ENCODE data around the gene ERBB4. TPM values are rescaled to one million over a fixed set of nuclear protein-coding genes. Genes with fewer than 3 reads are reported as not detected.
"Not testable (repeated sequence)": the region's sequence is repeated elsewhere in the genome, so short reads cannot be mapped to it uniquely, and the experiment has no call there.

Gene ERBB4
- total RNA-seq, 1 experiment from 2014 or later: 0.15 TPM

DNA sequence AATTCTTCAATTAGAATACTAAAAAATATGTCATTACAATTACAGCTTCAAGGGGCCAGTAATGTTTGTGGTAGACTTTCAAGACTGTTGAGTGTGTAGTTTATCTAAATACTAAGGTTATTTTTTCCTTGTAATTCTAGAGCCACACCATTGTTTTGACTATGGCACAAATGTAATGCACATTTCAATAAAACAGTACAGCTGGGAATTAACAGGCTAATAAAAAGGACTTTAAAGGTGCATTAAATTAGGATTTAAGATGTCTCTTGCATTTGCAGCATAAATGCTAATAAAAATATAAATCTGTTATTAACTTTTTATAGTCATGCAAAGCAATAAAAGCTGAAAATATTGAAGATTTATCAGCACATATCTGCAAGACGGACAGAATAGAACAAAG lies 344.8 kb downstream of the ERBB4 start:
- H3K27me3 ChIP-seq (ENCODE audit: control insufficient read depth, insufficient read depth, low read length): no peaks in the 10 kb centered on the region
- ChIA-PET POLR2A (no interaction called here), CTCF (no interaction called here)
- no peak for DNase-seq (ENCODE audit: low read depth, low spot score)
- ATAC-seq: no peak
- no TSS peak for BruUV-seq (replicated peaks)
- intact Hi-C loops (cut with micrococcal nuclease; ENCODE audit: unreplicated experiment): no loop called here
- TF ChIP-seq POLR2AphosphoS5 (IDR thresholded peaks at IDR 0.05; ENCODE audit: low read depth, low read length) (no peak), TCF7L2 (IDR thresholded peaks at IDR 0.05; ENCODE audit: low read depth, low read length) (no peak), SIN3A (IDR thresholded peaks at IDR 0.05; ENCODE audit: borderline replicate concordance, insufficient read depth, low read depth, low read length) (no peak)
- TF ChIP-seq, protein P1, sequence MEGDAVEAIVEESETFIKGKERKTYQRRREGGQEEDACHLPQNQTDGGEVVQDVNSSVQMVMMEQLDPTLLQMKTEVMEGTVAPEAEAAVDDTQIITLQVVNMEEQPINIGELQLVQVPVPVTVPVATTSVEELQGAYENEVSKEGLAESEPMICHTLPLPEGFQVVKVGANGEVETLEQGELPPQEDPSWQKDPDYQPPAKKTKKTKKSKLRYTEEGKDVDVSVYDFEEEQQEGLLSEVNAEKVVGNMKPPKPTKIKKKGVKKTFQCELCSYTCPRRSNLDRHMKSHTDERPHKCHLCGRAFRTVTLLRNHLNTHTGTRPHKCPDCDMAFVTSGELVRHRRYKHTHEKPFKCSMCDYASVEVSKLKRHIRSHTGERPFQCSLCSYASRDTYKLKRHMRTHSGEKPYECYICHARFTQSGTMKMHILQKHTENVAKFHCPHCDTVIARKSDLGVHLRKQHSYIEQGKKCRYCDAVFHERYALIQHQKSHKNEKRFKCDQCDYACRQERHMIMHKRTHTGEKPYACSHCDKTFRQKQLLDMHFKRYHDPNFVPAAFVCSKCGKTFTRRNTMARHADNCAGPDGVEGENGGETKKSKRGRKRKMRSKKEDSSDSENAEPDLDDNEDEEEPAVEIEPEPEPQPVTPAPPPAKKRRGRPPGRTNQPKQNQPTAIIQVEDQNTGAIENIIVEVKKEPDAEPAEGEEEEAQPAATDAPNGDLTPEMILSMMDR (IDR thresholded peaks at IDR 0.05): no peak
- TF ChIP-seq, protein P2, sequence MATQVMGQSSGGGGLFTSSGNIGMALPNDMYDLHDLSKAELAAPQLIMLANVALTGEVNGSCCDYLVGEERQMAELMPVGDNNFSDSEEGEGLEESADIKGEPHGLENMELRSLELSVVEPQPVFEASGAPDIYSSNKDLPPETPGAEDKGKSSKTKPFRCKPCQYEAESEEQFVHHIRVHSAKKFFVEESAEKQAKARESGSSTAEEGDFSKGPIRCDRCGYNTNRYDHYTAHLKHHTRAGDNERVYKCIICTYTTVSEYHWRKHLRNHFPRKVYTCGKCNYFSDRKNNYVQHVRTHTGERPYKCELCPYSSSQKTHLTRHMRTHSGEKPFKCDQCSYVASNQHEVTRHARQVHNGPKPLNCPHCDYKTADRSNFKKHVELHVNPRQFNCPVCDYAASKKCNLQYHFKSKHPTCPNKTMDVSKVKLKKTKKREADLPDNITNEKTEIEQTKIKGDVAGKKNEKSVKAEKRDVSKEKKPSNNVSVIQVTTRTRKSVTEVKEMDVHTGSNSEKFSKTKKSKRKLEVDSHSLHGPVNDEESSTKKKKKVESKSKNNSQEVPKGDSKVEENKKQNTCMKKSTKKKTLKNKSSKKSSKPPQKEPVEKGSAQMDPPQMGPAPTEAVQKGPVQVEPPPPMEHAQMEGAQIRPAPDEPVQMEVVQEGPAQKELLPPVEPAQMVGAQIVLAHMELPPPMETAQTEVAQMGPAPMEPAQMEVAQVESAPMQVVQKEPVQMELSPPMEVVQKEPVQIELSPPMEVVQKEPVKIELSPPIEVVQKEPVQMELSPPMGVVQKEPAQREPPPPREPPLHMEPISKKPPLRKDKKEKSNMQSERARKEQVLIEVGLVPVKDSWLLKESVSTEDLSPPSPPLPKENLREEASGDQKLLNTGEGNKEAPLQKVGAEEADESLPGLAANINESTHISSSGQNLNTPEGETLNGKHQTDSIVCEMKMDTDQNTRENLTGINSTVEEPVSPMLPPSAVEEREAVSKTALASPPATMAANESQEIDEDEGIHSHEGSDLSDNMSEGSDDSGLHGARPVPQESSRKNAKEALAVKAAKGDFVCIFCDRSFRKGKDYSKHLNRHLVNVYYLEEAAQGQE (IDR thresholded peaks at IDR 0.05; ENCODE audit: insufficient read depth in 1 of 2, low read depth in 2 of 2, low read length in 1 of 2): no peak
- H3K36me3 ChIP-seq (ENCODE audit: control insufficient read depth, insufficient read depth, low read length): no peaks in the 10 kb centered on the region
- in situ Hi-C loops (cut with HindIII; ENCODE audit: low pct_unique_long_range_greater_than_20kb, low sequenced_read_pairs): no loop called here
- no peaks in the 10 kb centered on the region for H3K4me1 ChIP-seq (ENCODE audit: control insufficient read depth, insufficient read depth, low read length)
- no peak overlapping the region for H3K4me3 ChIP-seq (ENCODE audit: low read depth in 2 of 2, low read length in 2 of 2)
- peaks cover 12% of the 10 kb centered on the region; the same call in 1 of the 2 replicates for H3K9me3 ChIP-seq (ENCODE audit: control insufficient read depth, insufficient read depth, low read depth, low read length)
- H3K27ac ChIP-seq (ENCODE audit: low read length): no peak overlapping the region

DNA sequence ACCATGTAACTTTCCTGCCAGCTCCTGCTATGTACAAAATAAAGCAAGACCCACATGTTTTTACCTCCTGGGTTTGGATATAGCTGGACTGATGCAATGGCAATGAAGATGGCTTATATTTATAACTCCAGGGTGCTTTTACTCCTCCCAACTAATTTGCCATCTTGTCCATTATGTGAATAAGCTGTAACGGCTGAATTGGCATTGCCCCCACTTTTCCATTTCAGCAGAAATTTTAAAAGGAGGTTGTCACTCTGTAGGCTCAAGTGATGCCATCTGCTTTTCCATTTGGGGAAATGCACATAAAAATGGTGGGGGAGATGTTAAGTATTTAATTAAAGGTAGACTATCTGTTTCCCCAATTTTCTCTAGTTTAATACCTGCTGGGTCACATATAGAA lies 345.5 kb downstream of the ERBB4 start:
- CTCF ChIA-PET: no interaction called here
- no peaks in the 10 kb centered on the region for H3K27me3 ChIP-seq (ENCODE audit: control insufficient read depth, insufficient read depth, low read length)
- H3K4me3 ChIP-seq (ENCODE audit: low read depth in 2 of 2, low read length in 2 of 2): no peak overlapping the region
- in situ Hi-C loops (cut with HindIII; ENCODE audit: low pct_unique_long_range_greater_than_20kb, low sequenced_read_pairs) (no loop called here), intact Hi-C loops (cut with micrococcal nuclease; ENCODE audit: unreplicated experiment) (no loop called here)
- H3K36me3 ChIP-seq (ENCODE audit: control insufficient read depth, insufficient read depth, low read length): no peaks in the 10 kb centered on the region
- peaks cover 12% of the 10 kb centered on the region; the same call in 1 of the 2 replicates for H3K9me3 ChIP-seq (ENCODE audit: control insufficient read depth, insufficient read depth, low read depth, low read length)
- H3K4me1 ChIP-seq (ENCODE audit: control insufficient read depth, insufficient read depth, low read length): no peaks in the 10 kb centered on the region
- ATAC-seq: no peak
- no peak for DNase-seq (ENCODE audit: low read depth, low spot score)
- H3K27ac ChIP-seq (ENCODE audit: low read length): no peak overlapping the region
- BruUV-seq (replicated peaks): no TSS peak
- TF ChIP-seq, protein P2 (IDR thresholded peaks at IDR 0.05; ENCODE audit: insufficient read depth in 1 of 2, low read depth in 2 of 2, low read length in 1 of 2): no peak
- no peak for TF ChIP-seq TCF7L2 (IDR thresholded peaks at IDR 0.05; ENCODE audit: low read depth, low read length)
- TF ChIP-seq SIN3A (IDR thresholded peaks at IDR 0.05; ENCODE audit: borderline replicate concordance, insufficient read depth, low read depth, low read length): no peak
- TF ChIP-seq, protein P1 (IDR thresholded peaks at IDR 0.05): no peak
- no peak for TF ChIP-seq POLR2AphosphoS5 (IDR thresholded peaks at IDR 0.05; ENCODE audit: low read depth, low read length)
- POLR2A ChIA-PET: no interaction called here

DNA sequence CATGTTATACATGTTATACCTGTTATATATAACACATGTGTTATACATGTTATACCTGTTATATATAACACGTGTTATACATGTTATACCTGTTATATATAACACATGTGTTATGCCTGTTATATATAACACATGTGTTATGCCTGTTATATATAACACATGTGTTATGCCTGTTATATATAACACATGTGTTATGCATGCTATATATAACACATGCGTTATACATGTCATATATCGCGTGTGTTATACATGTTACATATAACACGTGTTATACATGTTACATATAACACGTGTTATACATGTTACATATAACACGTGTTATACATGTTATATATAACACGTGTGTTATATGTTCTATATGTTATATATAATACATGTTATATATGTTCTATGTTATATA lies 347.2 kb downstream of the ERBB4 start:
- peaks cover 12% of the 10 kb centered on the region; the same call in 1 of the 2 replicates for H3K9me3 ChIP-seq (ENCODE audit: control insufficient read depth, insufficient read depth, low read depth, low read length)
- CTCF ChIA-PET; intact Hi-C loops (cut with micrococcal nuclease; ENCODE audit: unreplicated experiment): not testable (repeated sequence)

More for the DNA sequence above, 347.2 kb downstream of the ERBB4 start:
- H3K27me3 ChIP-seq (ENCODE audit: control insufficient read depth, insufficient read depth, low read length); POLR2A ChIA-PET; H3K4me1 ChIP-seq (ENCODE audit: control insufficient read depth, insufficient read depth, low read length); ATAC-seq; DNase-seq (ENCODE audit: low read depth, low spot score); in situ Hi-C loops (cut with HindIII; ENCODE audit: low pct_unique_long_range_greater_than_20kb, low sequenced_read_pairs); H3K27ac ChIP-seq (ENCODE audit: low read length); H3K4me3 ChIP-seq (ENCODE audit: low read depth in 2 of 2, low read length in 2 of 2); BruUV-seq (replicated peaks); H3K36me3 ChIP-seq (ENCODE audit: control insufficient read depth, insufficient read depth, low read length): not testable (repeated sequence)
